AG04450 (cell line): ENCODE data around the gene MLC1. TPM values are rescaled to one million over a fixed set of nuclear protein-coding genes. Genes with fewer than 3 reads are reported as not detected.

Experiments
- CTCF ChIA-PET: fragments of 300-600, 350-600 bp; formaldehyde crosslinking; extraction: SDS; loops from one replicate; lab custom pipeline; 2022; ENCODE audit warnings: antibody characterized with exemption, inconsistent platforms; lab: Charles Lee
- POLR2A ChIA-PET: fragments of 350-600 bp; formaldehyde crosslinking; extraction: SDS; loops from one replicate; lab custom pipeline; 2021; ENCODE audit warnings: antibody characterized with exemption, inconsistent platforms; lab: Yijun Ruan, JAX
- DNase-seq: peaks from one replicate; pipeline ENCODE4 v3.0.0-alpha.2; 2011; ENCODE audit warnings: low read depth, low spot score
- H3K27ac ChIP-seq: one replicate; pipeline ENCODE4 v1.5.1; 2012; ENCODE audit warnings: low read depth, low read length, control low read depth
- H3K27me3 ChIP-seq: one replicate; pipeline ENCODE4 v1.6.0; 2012; ENCODE audit warnings: low read length; ENCODE audit not compliant: control insufficient read depth, insufficient read depth
- H3K4me3 ChIP-seq: 2 replicates; pipeline ENCODE4 v1.5.1; 2011; ENCODE audit warnings: mild to moderate bottlenecking, low read depth, low read length, control low read depth
- H3K9me3 ChIP-seq: 2 replicates; pipeline ENCODE4 v1.5.1; 2012; ENCODE audit warnings: low read length; ENCODE audit not compliant: control insufficient read depth, insufficient read depth
- CTCF ChIP-seq: IDR thresholded peaks from 2 replicates; pipeline ENCODE4 v1.5.1; 2011; ENCODE audit warnings: low read depth, low read length, control low read depth, inconsistent platforms
- polyA plus RNA-seq: library from polyadenylated mRNA; depleted of rRNA; stranded (reverse); fragments of >200 nt; gene quantifications from 2 replicates; pipeline ENCODE4 v1.2.3, GENCODE V29; 2011

MLC1 gene
- polyA plus RNA-seq, 1 experiment: 0.27 TPM

- POLR2A ChIA-PET: no interaction called here
- CTCF ChIA-PET: no interaction called here
- DNase-seq: no peak
- peaks cover 9% of the 10 kb centered on the region for H3K9me3 ChIP-seq
- H3K4me3 ChIP-seq: no peak overlapping the region
- H3K27ac ChIP-seq: no peak overlapping the region
- no peak for TF ChIP-seq CTCF
- peaks cover 5% of the 10 kb centered on the region for H3K27me3 ChIP-seq
Measured at GRCh38 chr22:50035131-50035881, 49.9 kb downstream of the MLC1 start.

- peaks cover 6% of the 10 kb centered on the region for H3K27me3 ChIP-seq
Measured at GRCh38 chr22:50034126-50035081, 50.8 kb downstream of the MLC1 start.

GRCh38 chr22:50032941-50033601 lies 52.2 kb downstream of the MLC1 start:
- TF ChIP-seq CTCF: no peak
- Histone ChIP-seq H3K9me3 (peaks cover 3% of the 10 kb centered on the region; the same call in 1 of the 2 replicates), H3K4me3 (no peak overlapping the region), H3K27ac (no peak overlapping the region), H3K27me3 (peaks cover 3% of the 10 kb centered on the region)
- POLR2A ChIA-PET: no interaction called here
- CTCF ChIA-PET: no interaction called here
- no peak for DNase-seq

More at GRCh38 chr22:50034126-50035081, 50.8 kb downstream of the MLC1 start:
- Histone ChIP-seq H3K27ac (no peak overlapping the region), H3K9me3 (peaks cover 3% of the 10 kb centered on the region), H3K4me3 (no peak overlapping the region)
- ChIA-PET POLR2A (no interaction called here), CTCF (no interaction called here)
- no peak for TF ChIP-seq CTCF
- DNase-seq: no peak

- no peak for TF ChIP-seq CTCF
- Histone ChIP-seq H3K27me3 (peaks cover 7% of the 10 kb centered on the region), H3K9me3 (peaks cover 10% of the 10 kb centered on the region; the same call in 1 of the 2 replicates), H3K27ac (no peak overlapping the region), H3K4me3 (no peak overlapping the region)
- POLR2A ChIA-PET: no interaction called here
- CTCF ChIA-PET: interaction anchor here (3.6 kb wide), 1 partner anchor 102 kb away, joined by 28 read pairs; no protein-coding TSS in a partner anchor
- DNase-seq: no peak
Measured at GRCh38 chr22:50032109-50032871, 52.9 kb downstream of the MLC1 start.
